Panc1 (cell line): Measurements from ENCODE around the gene ELL2. TPM values are rescaled to one million over a fixed set of nuclear protein-coding genes. Genes with fewer than 3 reads are reported as not detected.

Source experiments
- ATAC-seq: fragments of 200-7000 bp; cut with Tn5 transposase; 2 replicates; pipeline ENCODE4 v1.9.1; 2020; ENCODE audit warnings: mild to moderate bottlenecking, moderate library complexity
- BruUV-seq: library from RNA; stranded (reverse); fragments of 400-500 nt; replicated peaks from 2 replicates; lab custom pipeline; 2021; lab: Mats Ljungman, UMichigan
- CTCF ChIA-PET: fragments of 300-600 bp; sonication (Branson Sonifier 250); formaldehyde crosslinking; loops from one replicate; lab custom pipeline; 2022; ENCODE audit warnings: antibody characterized with exemption; lab: Charles Lee
- POLR2A ChIA-PET: fragments of 300-600 bp; sonication (Branson Sonifier 250); formaldehyde crosslinking; loops from one replicate; lab custom pipeline; 2022; ENCODE audit warnings: antibody characterized with exemption; lab: Charles Lee
- DNase-seq: peaks from one replicate; pipeline ENCODE4 v3.0.0-alpha.2; 2010; ENCODE audit warnings: low read depth, low spot score
- H3K27ac ChIP-seq: 2 replicates; pipeline ENCODE4 v1.5.1; 2011; ENCODE audit warnings: mild to moderate bottlenecking, low read length, inconsistent platforms
- H3K27me3 ChIP-seq: fragments of 200-500 bp; sonication (Bioruptor generic); 2 replicates; pipeline ENCODE4 v1.6.0; 2014; ENCODE audit warnings: low read length, inconsistent platforms; ENCODE audit not compliant: control insufficient read depth, insufficient read depth
- H3K36me3 ChIP-seq: fragments of 200-500 bp; sonication (Bioruptor generic); 2 replicates; pipeline ENCODE4 v1.5.1; 2014; ENCODE audit warnings: inconsistent platforms, mild to moderate bottlenecking, low read length, moderate library complexity; ENCODE audit not compliant: control insufficient read depth, insufficient read depth
- H3K4me1 ChIP-seq: 2 replicates; pipeline ENCODE4 v1.5.1; 2011; ENCODE audit warnings: inconsistent platforms, mild to moderate bottlenecking, low read length, moderate library complexity; ENCODE audit not compliant: control insufficient read depth, insufficient read depth
- H3K4me3 ChIP-seq, 2 experiments: 2 replicates each; pipeline ENCODE4 v1.5.1; 2011 to 2012; ENCODE audit warnings: low read depth in 2 of 2, low read length in 2 of 2, mild to moderate bottlenecking in 2 of 2, inconsistent platforms in 1 of 2, moderate library complexity in 1 of 2
- H3K9me3 ChIP-seq: fragments of 200-500 bp; sonication (Bioruptor generic); 2 replicates; pipeline ENCODE4 v1.5.1; 2014; ENCODE audit warnings: low read depth, mild to moderate bottlenecking, inconsistent platforms, low read length, moderate library complexity; ENCODE audit not compliant: control insufficient read depth, insufficient read depth
- CTCF ChIP-seq: fragments of 450-650 bp; IDR thresholded peaks from 2 replicates; pipeline ENCODE4 v1.5.1; 2017; ENCODE audit warnings: mild to moderate bottlenecking
- POLR2AphosphoS5 ChIP-seq: IDR thresholded peaks from 2 replicates; pipeline ENCODE4 v1.6.1; 2012; ENCODE audit warnings: mild to moderate bottlenecking, low read depth, low read length, moderate library complexity
- REST ChIP-seq, 2 experiments: IDR thresholded peaks; 2 replicates each; pipeline ENCODE4 v1.6.1; 2011 to 2012; ENCODE audit warnings: low read depth in 2 of 2, control low read depth in 1 of 2, low read length in 1 of 2, mild to moderate bottlenecking in 1 of 2, moderate library complexity in 1 of 2; ENCODE audit not compliant: insufficient read depth in 1 of 2
- SIN3A ChIP-seq: IDR thresholded peaks from 2 replicates; pipeline ENCODE4 v1.6.1; 2012; ENCODE audit warnings: low read depth, mild to moderate bottlenecking, low read length, moderate library complexity, borderline replicate concordance; ENCODE audit not compliant: insufficient read depth
- TCF7L2 ChIP-seq: IDR thresholded peaks from 2 replicates; pipeline ENCODE4 v1.6.1; 2011; ENCODE audit warnings: mild to moderate bottlenecking, low read depth, low read length, inconsistent platforms
- in situ Hi-C: cut with HindIII; loops from 2 replicates; pipeline ENCODE4 v1.10.0; 2016; ENCODE audit warnings: low sequenced_read_pairs, low pct_unique_long_range_greater_than_20kb
- intact Hi-C: fragments of 100-400 bp; cut with micrococcal nuclease; formaldehyde crosslinking; loops from one replicate; pipeline ENCODE4 v1.10.0; 2022; ENCODE audit not compliant: unreplicated experiment
- total RNA-seq: library from RNA; stranded (reverse); gene quantifications from one replicate; pipeline ENCODE4 v1.2.1, GENCODE V29; 2021; ENCODE audit not compliant: unreplicated experiment

Gene ELL2
- total RNA-seq, 1 experiment from 2014 or later: 68.5 TPM

- intact Hi-C loops: no loop called here
- H3K4me3 ChIP-seq: no peak overlapping the region
- ChIA-PET POLR2A (no interaction called here), CTCF (no interaction called here)
- H3K27me3 ChIP-seq: no peaks in the 10 kb centered on the region
- DNase-seq (no peak), ATAC-seq (no peak)
- in situ Hi-C loops: no loop called here
- no peaks in the 10 kb centered on the region for H3K36me3 ChIP-seq
- TF ChIP-seq POLR2AphosphoS5 (no peak), REST (IDR thresholded peaks at IDR 0.05; ENCODE audit: insufficient read depth in 1 of 2, low read depth in 2 of 2, low read length in 1 of 2) (no peak), TCF7L2 (no peak), CTCF (no peak), SIN3A (no peak)
- peaks cover 4% of the 10 kb centered on the region for H3K4me1 ChIP-seq
- H3K9me3 ChIP-seq: no peaks in the 10 kb centered on the region
- no TSS peak for BruUV-seq
- H3K27ac ChIP-seq: no peak overlapping the region
These were observed 36.3 kb downstream of the ELL2 start for GRCh38 chr5:95925378-95925744.

- Histone ChIP-seq H3K4me1 (peaks cover 4% of the 10 kb centered on the region; the same call in 1 of the 2 replicates), H3K9me3 (no peaks in the 10 kb centered on the region), H3K36me3 (no peaks in the 10 kb centered on the region), H3K4me3 (no peak overlapping the region), H3K27ac (no peak overlapping the region), H3K27me3 (no peaks in the 10 kb centered on the region)
- ChIA-PET CTCF (no interaction called here), POLR2A (no interaction called here)
- no TSS peak for BruUV-seq
- TF ChIP-seq TCF7L2 (no peak), REST (IDR thresholded peaks at IDR 0.05; ENCODE audit: insufficient read depth in 1 of 2, low read depth in 2 of 2, low read length in 1 of 2) (no peak), POLR2AphosphoS5 (no peak), CTCF (no peak), SIN3A (no peak)
- DNase-seq (no peak), ATAC-seq (no peak)
- intact Hi-C loops (no loop called here), in situ Hi-C loops (no loop called here)
These were observed 36.8 kb downstream of the ELL2 start for GRCh38 chr5:95924720-95925377.
